Panc1 (cell line): ENCODE measurements around the gene TAC4. TPM values are rescaled to one million over a fixed set of nuclear protein-coding genes. Genes with fewer than 3 reads are reported as not detected.

Experiments
- ATAC-seq: fragments of 200-7000 bp; cut with Tn5 transposase; 2 replicates; pipeline ENCODE4 v1.9.1; 2020; ENCODE audit warnings: mild to moderate bottlenecking, moderate library complexity
- BruUV-seq: library from RNA; stranded (reverse); fragments of 400-500 nt; replicated peaks from 2 replicates; lab custom pipeline; 2021; lab: Mats Ljungman, UMichigan
- CTCF ChIA-PET: fragments of 300-600 bp; sonication (Branson Sonifier 250); formaldehyde crosslinking; loops from one replicate; lab custom pipeline; 2022; ENCODE audit warnings: antibody characterized with exemption; lab: Charles Lee
- POLR2A ChIA-PET: fragments of 300-600 bp; sonication (Branson Sonifier 250); formaldehyde crosslinking; loops from one replicate; lab custom pipeline; 2022; ENCODE audit warnings: antibody characterized with exemption; lab: Charles Lee
- DNase-seq: peaks from one replicate; pipeline ENCODE4 v3.0.0-alpha.2; 2010; ENCODE audit warnings: low read depth, low spot score
- H3K27ac ChIP-seq: 2 replicates; pipeline ENCODE4 v1.5.1; 2011; ENCODE audit warnings: mild to moderate bottlenecking, low read length, inconsistent platforms
- H3K27me3 ChIP-seq: fragments of 200-500 bp; sonication (Bioruptor generic); 2 replicates; pipeline ENCODE4 v1.6.0; 2014; ENCODE audit warnings: low read length, inconsistent platforms; ENCODE audit not compliant: control insufficient read depth, insufficient read depth
- H3K36me3 ChIP-seq: fragments of 200-500 bp; sonication (Bioruptor generic); 2 replicates; pipeline ENCODE4 v1.5.1; 2014; ENCODE audit warnings: inconsistent platforms, mild to moderate bottlenecking, low read length, moderate library complexity; ENCODE audit not compliant: control insufficient read depth, insufficient read depth
- H3K4me1 ChIP-seq: 2 replicates; pipeline ENCODE4 v1.5.1; 2011; ENCODE audit warnings: inconsistent platforms, mild to moderate bottlenecking, low read length, moderate library complexity; ENCODE audit not compliant: control insufficient read depth, insufficient read depth
- H3K4me3 ChIP-seq, 2 experiments: 2 replicates each; pipeline ENCODE4 v1.5.1; 2011 to 2012; ENCODE audit warnings: low read depth in 2 of 2, low read length in 2 of 2, mild to moderate bottlenecking in 2 of 2, inconsistent platforms in 1 of 2, moderate library complexity in 1 of 2
- H3K9me3 ChIP-seq: fragments of 200-500 bp; sonication (Bioruptor generic); 2 replicates; pipeline ENCODE4 v1.5.1; 2014; ENCODE audit warnings: low read depth, mild to moderate bottlenecking, inconsistent platforms, low read length, moderate library complexity; ENCODE audit not compliant: control insufficient read depth, insufficient read depth
- CTCF ChIP-seq: fragments of 450-650 bp; IDR thresholded peaks from 2 replicates; pipeline ENCODE4 v1.5.1; 2017; ENCODE audit warnings: mild to moderate bottlenecking
- POLR2AphosphoS5 ChIP-seq: IDR thresholded peaks from 2 replicates; pipeline ENCODE4 v1.6.1; 2012; ENCODE audit warnings: mild to moderate bottlenecking, low read depth, low read length, moderate library complexity
- REST ChIP-seq, 2 experiments: IDR thresholded peaks; 2 replicates each; pipeline ENCODE4 v1.6.1; 2011 to 2012; ENCODE audit warnings: low read depth in 2 of 2, control low read depth in 1 of 2, low read length in 1 of 2, mild to moderate bottlenecking in 1 of 2, moderate library complexity in 1 of 2; ENCODE audit not compliant: insufficient read depth in 1 of 2
- SIN3A ChIP-seq: IDR thresholded peaks from 2 replicates; pipeline ENCODE4 v1.6.1; 2012; ENCODE audit warnings: low read depth, mild to moderate bottlenecking, low read length, moderate library complexity, borderline replicate concordance; ENCODE audit not compliant: insufficient read depth
- TCF7L2 ChIP-seq: IDR thresholded peaks from 2 replicates; pipeline ENCODE4 v1.6.1; 2011; ENCODE audit warnings: mild to moderate bottlenecking, low read depth, low read length, inconsistent platforms
- in situ Hi-C: cut with HindIII; loops from 2 replicates; pipeline ENCODE4 v1.10.0; 2016; ENCODE audit warnings: low sequenced_read_pairs, low pct_unique_long_range_greater_than_20kb
- intact Hi-C: fragments of 100-400 bp; cut with micrococcal nuclease; formaldehyde crosslinking; loops from one replicate; pipeline ENCODE4 v1.10.0; 2022; ENCODE audit not compliant: unreplicated experiment
- total RNA-seq: library from RNA; stranded (reverse); gene quantifications from one replicate; pipeline ENCODE4 v1.2.1, GENCODE V29; 2021; ENCODE audit not compliant: unreplicated experiment

Gene TAC4
- total RNA-seq, 1 experiment from 2014 or later, result not detected

- Histone ChIP-seq H3K4me1 (no peaks in the 10 kb centered on the region), H3K9me3 (no peaks in the 10 kb centered on the region), H3K27ac (no peak overlapping the region), H3K4me3 (no peak overlapping the region), H3K27me3 (no peaks in the 10 kb centered on the region), H3K36me3 (no peaks in the 10 kb centered on the region)
- no peak for DNase-seq
- in situ Hi-C loops, result no loop called here
- POLR2A ChIA-PET, result no interaction called here
- no TSS peak for BruUV-seq
- no peak for TF ChIP-seq SIN3A
- TF ChIP-seq POLR2AphosphoS5, result no peak
- TF ChIP-seq CTCF, result no peak
- intact Hi-C loops, result no loop called here
- no peak for ATAC-seq
- CTCF ChIA-PET, result interaction anchor here (2.2 kb wide), 1 partner anchor 103 kb away, joined by 7 read pairs; no protein-coding TSS in a partner anchor
Observed at GRCh38 chr17:49894761-49895160, 46.9 kb upstream of the TAC4 start.

GRCh38 chr17:49891694-49892389, 44.0 kb upstream of the TAC4 start:
- intact Hi-C loops (no loop called here), in situ Hi-C loops (no loop called here)
- TF ChIP-seq TCF7L2 (no peak), POLR2AphosphoS5 (no peak), SIN3A (no peak), REST (IDR thresholded peaks at IDR 0.05; ENCODE audit: insufficient read depth in 1 of 2, low read depth in 2 of 2, low read length in 1 of 2) (no peak), CTCF (no peak)
- DNase-seq, result no peak
- Histone ChIP-seq H3K36me3 (no peaks in the 10 kb centered on the region), H3K4me1 (no peaks in the 10 kb centered on the region), H3K4me3 (no peak overlapping the region), H3K27ac (no peak overlapping the region), H3K9me3 (no peaks in the 10 kb centered on the region), H3K27me3 (no peaks in the 10 kb centered on the region)
- ChIA-PET POLR2A (no interaction called here), CTCF (interaction anchor here (0.6 kb wide), 1 partner anchor 61 kb away, joined by 3 read pairs; no protein-coding TSS in a partner anchor)
- ATAC-seq, result no peak
- BruUV-seq, result no TSS peak
